HL-60 (cell line): ENCODE measurements around the gene ADAM22.

ENCODE experiments used
- DNase-seq, 2 experiments: peaks; one replicate each; pipeline ENCODE4 v3.0.0-alpha.2; 2010 to 2020; ENCODE audit warnings: low read depth in 1 of 2, low spot score in 1 of 2
- H3K27ac ChIP-seq: fragments of 250-450 bp; sonication (Bioruptor Pico); replicated peaks from 2 replicates; pipeline ENCODE4 v1.5.1; 2020; ENCODE audit warnings: mild to moderate bottlenecking, moderate library complexity
- H3K27me3 ChIP-seq: fragments of 250-450 bp; sonication (Bioruptor Pico); 2 replicates; pipeline ENCODE4 v1.5.1; 2021; ENCODE audit warnings: mild to moderate bottlenecking, moderate library complexity; ENCODE audit not compliant: insufficient read depth, poor library complexity, severe bottlenecking
- H3K4me3 ChIP-seq: replicated peaks from 2 replicates; pipeline ENCODE4 v1.5.1; 2011; ENCODE audit warnings: mild to moderate bottlenecking, control low read depth, low read length; ENCODE audit not compliant: insufficient read depth
- CTCF ChIP-seq: IDR thresholded peaks from one replicate; pipeline ENCODE4 v1.5.1; 2011; ENCODE audit warnings: low read length, control low read depth, inconsistent platforms; ENCODE audit not compliant: insufficient read depth
- GABPA ChIP-seq: IDR thresholded peaks from 2 replicates; pipeline ENCODE4 v1.6.1; 2012; ENCODE audit warnings: low read depth
- POLR2AphosphoS5 ChIP-seq: IDR thresholded peaks from 2 replicates; pipeline ENCODE4 v1.6.1; 2012; ENCODE audit warnings: low read depth
- REST ChIP-seq: IDR thresholded peaks from 2 replicates; pipeline ENCODE4 v1.6.1; 2012; ENCODE audit warnings: low read depth; ENCODE audit not compliant: insufficient replicate concordance
- SPI1 ChIP-seq: IDR thresholded peaks from 2 replicates; pipeline ENCODE4 v1.6.1; 2012; ENCODE audit warnings: low read depth, mild to moderate bottlenecking, borderline replicate concordance

Gene ADAM22

GRCh38 chr7:88034083-88034695, 100.1 kb downstream of the ADAM22 start:
- DNase-seq: no peak
- H3K27ac ChIP-seq: no peak overlapping the region
- no peak overlapping the region for H3K4me3 ChIP-seq
- no peak for TF ChIP-seq REST
- no peaks in the 10 kb centered on the region for H3K27me3 ChIP-seq

GRCh38 chr7:88037050-88037449, 103.0 kb downstream of the ADAM22 start:
- no peak for TF ChIP-seq POLR2AphosphoS5
- no peak for TF ChIP-seq SPI1
- TF ChIP-seq REST: no peak
- TF ChIP-seq GABPA: no peak
- TF ChIP-seq CTCF: no peak
- no peak overlapping the region for H3K27ac ChIP-seq
- no peak for DNase-seq
- H3K4me3 ChIP-seq: no peak overlapping the region
- no peaks in the 10 kb centered on the region for H3K27me3 ChIP-seq

- no peak for DNase-seq
- no peak overlapping the region for H3K4me3 ChIP-seq
- H3K27me3 ChIP-seq: no peaks in the 10 kb centered on the region
- no peak for TF ChIP-seq SPI1
- TF ChIP-seq CTCF: no peak
- TF ChIP-seq GABPA: no peak
- no peak for TF ChIP-seq POLR2AphosphoS5
- TF ChIP-seq REST: no peak
- no peak overlapping the region for H3K27ac ChIP-seq
Observed at GRCh38 chr7:88040694-88041093, 106.6 kb downstream of the ADAM22 start.
